HFF-Myc (cell line): ENCODE measurements around the gene SDR9C7.
"Not testable (repeated sequence)": the region's sequence is repeated elsewhere in the genome, so short reads cannot be mapped to it uniquely, and the experiment has no call there.

Source experiments
- DNase-seq: peaks from one replicate; pipeline ENCODE4 v3.0.0-alpha.2; 2011; ENCODE audit warnings: low read depth; ENCODE audit errors: extremely low read depth
- H3K4me3 ChIP-seq: replicated peaks from 2 replicates; pipeline ENCODE4 v1.5.1; 2011; ENCODE audit warnings: low read depth, mild to moderate bottlenecking, control low read depth, low read length
- TF ChIP-seq, protein P1 (sequence below): IDR thresholded peaks from 2 replicates; pipeline ENCODE4 v1.5.1; 2012; ENCODE audit warnings: mild to moderate bottlenecking, low read depth, low read length, control low read depth; ENCODE audit errors: missing control alignments

The SDR9C7 gene

DNA sequence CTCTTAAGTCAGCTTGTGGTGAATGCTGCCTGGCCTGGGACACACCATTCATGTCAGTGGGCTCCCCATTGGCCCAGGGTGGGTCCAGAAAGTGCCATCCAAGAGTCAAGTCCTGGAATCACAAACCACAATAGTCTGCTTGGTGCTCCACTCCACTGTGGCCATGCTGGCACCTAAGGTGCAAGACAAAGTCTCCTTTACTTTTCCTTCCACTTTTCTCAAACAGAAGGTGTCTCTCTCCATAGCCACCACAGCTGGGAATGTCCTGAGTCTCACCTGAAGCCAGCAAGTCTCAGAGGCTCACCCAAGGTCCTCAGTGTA is 14.2 kb upstream of the SDR9C7 start:
- TF ChIP-seq, protein P1, sequence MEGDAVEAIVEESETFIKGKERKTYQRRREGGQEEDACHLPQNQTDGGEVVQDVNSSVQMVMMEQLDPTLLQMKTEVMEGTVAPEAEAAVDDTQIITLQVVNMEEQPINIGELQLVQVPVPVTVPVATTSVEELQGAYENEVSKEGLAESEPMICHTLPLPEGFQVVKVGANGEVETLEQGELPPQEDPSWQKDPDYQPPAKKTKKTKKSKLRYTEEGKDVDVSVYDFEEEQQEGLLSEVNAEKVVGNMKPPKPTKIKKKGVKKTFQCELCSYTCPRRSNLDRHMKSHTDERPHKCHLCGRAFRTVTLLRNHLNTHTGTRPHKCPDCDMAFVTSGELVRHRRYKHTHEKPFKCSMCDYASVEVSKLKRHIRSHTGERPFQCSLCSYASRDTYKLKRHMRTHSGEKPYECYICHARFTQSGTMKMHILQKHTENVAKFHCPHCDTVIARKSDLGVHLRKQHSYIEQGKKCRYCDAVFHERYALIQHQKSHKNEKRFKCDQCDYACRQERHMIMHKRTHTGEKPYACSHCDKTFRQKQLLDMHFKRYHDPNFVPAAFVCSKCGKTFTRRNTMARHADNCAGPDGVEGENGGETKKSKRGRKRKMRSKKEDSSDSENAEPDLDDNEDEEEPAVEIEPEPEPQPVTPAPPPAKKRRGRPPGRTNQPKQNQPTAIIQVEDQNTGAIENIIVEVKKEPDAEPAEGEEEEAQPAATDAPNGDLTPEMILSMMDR = no peak
- DNase-seq = no peak
- no peak overlapping the region for H3K4me3 ChIP-seq

DNA sequence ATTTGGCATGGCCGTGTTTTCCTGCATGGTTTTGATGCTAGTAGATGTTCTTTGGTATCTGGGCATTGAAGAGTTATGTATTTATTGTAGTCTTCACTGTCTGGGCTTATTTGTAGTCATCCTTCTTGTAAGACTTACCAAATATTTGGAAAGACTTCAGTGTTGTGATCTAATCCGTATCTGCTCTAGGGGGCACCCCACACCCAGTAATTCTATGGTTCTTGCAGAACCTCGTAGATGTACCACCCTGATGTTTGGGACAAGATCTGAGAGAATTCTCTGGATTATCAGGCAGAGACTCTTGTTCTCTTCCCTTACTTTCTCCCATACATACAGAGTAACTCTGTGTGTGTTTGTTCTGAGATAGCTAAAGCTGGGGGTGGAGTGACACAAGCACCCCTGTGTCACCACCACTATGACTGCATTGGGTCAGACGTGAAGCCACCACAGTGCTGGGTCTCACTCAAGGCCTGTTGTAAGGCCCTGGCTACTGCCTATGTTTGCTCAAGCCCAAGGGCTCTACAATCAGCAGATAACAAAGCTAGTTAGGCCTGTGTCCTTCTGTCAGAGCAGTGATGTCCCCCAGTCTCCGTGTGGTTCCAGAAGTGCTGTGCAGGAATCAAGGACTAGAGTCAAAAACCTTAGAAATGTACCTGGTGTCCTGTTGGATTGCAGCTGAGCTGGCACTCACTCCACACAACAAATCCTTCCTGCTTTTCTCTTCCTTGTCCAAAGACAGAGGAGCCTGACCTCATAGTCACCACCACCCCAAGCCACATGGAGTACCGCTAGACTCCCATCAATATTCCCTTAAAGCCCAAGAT is 13.6 kb upstream of the SDR9C7 start:
- DNase-seq = no peak
- TF ChIP-seq, protein P1 = no peak
- no peak overlapping the region for H3K4me3 ChIP-seq

DNA sequence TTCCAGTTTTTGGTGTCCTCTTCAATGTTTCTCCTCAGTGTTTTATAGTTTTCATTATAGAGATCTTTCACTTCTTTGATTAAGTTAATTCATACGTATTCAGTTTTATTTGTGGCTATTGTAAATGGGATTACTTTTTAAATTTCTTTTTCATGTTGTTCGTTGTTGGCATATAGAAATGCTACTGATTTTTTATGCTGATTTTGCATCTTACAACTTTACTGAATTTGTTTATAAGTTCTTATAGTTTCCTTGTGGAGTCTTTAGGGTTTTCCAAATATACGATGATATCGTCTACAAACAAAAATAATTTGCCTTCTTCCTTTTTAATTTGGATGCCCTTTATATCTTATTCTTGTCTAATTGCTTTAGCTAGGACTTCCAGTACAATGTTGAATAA is 9.7 kb upstream of the SDR9C7 start:
- TF ChIP-seq, protein P1 = no peak
- no peak for DNase-seq
- no peak overlapping the region for H3K4me3 ChIP-seq

DNA sequence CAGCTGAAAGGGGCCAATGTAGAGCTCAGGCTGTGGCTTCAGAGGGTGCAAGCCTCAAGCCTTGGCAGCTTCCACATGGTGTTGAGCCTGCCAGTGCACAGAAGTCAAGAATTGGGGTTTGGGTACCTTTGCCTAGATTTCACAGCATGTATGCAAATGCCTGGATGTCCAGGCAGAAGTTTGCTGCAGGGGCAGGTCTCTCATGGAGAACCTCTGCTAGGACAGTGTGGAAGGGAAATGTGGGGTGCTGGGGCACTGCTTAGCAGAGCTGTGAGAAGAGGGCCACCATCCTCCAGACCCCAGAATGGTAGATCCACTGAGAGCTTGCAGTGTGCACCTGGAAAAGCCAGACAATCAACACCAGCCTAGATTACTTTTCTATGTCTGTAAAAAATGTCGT is 9.2 kb upstream of the SDR9C7 start:
- H3K4me3 ChIP-seq, DNase-seq: not testable (repeated sequence)

DNA sequence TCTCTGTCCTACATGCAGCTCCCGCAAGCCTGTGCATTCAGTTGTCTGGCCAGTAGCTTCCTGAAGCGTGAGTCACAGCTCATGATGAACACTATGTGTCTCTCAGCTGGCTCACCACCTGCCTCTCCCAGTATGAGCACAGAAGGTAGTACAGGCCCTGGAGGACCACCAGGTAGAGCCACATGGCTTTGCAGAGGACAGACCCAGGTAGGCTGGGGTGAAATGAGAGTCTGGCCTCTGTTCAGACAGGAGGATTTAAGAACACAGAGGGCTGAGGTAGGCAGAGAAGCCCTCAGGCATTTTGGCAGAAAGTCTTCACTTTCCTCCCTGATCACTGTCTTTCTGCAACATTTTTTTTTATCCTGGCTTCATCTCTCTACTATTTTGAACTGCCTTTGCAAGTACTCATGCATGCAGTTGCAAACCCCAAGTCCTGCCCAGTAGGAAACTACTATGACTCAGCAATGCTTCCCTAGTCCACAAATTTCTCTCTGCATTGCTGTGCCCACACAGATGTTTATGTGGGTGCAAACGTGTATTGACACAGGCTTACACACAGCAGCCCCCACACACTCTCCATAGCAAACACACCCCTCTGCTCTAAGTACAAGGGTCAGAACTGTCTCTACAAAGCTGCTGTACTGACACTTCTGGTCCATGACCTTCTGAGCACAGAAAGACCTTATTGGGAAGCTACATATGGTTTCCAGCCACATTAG is 7.2 kb upstream of the SDR9C7 start:
- H3K4me3 ChIP-seq = no peak overlapping the region
- peak; percentile 17 for DNase-seq
- TF ChIP-seq, protein P1 = no peak

DNA sequence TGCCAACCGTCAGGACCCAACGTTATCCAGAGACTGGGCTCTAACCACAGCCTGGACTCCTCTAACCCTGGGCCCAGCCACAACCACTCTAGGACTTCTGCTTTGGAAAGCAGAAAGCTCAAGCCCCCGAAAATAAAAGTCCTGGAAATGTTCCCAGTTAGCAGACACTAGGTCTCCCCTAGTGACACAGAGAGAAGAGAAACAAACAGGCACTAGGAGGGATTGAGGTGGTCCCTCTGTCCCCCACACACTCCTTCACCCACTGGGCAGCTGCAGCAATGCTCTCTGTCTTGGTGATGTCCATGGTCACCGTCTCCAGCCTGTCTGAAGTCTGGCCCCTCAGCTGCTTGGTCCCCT is 6.7 kb upstream of the SDR9C7 start:
- not testable (repeated sequence) for DNase-seq, H3K4me3 ChIP-seq

DNA sequence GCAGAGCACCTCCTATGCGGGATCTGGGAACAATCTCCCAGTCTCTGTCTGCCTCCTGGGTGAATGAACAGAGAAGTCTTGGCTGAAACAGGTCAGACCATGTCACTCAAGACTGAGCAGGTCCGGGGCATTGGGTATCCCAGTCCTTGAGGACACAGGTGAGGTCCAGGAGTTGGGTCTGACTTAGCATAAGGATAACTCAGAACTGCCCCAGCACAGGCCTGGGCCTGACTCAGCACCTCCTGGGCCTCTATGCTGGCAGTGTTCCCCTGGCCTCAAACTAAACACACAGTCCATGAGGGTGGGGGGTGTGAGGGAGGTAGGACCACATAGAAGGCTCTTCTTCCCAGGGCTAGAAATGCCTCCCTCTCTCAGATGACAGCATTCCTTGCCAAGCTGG is 1.5 kb upstream of the SDR9C7 start:
- TF ChIP-seq, protein P1 = no peak
- DNase-seq = no peak
- H3K4me3 ChIP-seq = no peak overlapping the region

DNA sequence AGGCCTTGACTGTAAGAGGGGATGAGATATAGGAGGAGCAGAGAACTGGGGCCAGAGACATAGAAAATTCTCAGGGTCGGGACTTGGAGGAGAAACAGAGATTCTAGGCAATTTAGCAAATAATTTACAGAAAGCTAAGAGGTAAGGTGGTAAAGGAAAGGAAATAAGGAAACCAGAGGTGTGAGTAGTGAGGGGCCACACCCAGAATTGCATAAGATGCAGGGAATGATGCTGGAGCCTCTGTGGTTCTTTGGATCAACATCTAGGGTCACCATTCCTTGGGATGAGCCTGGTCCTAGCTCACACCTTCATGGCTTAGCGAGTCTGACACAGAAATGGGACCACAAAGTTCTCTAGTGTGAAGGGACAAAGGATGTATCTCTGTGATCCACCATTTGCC is 949 bp upstream of the SDR9C7 start:
- TF ChIP-seq, protein P1 = no peak
- H3K4me3 ChIP-seq = no peak overlapping the region
- DNase-seq = no peak
